PFSK-1 (cell line): ENCODE results near the gene SH3GL1.

Experiments used
- POLR2AphosphoS5 ChIP-seq: IDR thresholded peaks from 2 replicates; pipeline ENCODE4 v1.6.1; 2012; ENCODE audit warnings: low read depth, mild to moderate bottlenecking, control low read depth, low read length, moderate library complexity
- SIN3A ChIP-seq: IDR thresholded peaks from 2 replicates; pipeline ENCODE4 v1.6.1; 2012; ENCODE audit warnings: mild to moderate bottlenecking, low read length, moderate library complexity, borderline replicate concordance; ENCODE audit not compliant: insufficient read depth
- TF ChIP-seq, protein P1 (sequence below), 2 experiments: IDR thresholded peaks; 2 replicates each; pipeline versions ENCODE4 v1.6.1 to v1.8.0; 2011 to 2012; ENCODE audit warnings: low read depth in 2 of 2, low read length in 2 of 2, control low read depth in 1 of 2, inconsistent platforms in 1 of 2, mild to moderate bottlenecking in 1 of 2, moderate library complexity in 1 of 2; ENCODE audit not compliant: insufficient read depth in 1 of 2

DNA sequence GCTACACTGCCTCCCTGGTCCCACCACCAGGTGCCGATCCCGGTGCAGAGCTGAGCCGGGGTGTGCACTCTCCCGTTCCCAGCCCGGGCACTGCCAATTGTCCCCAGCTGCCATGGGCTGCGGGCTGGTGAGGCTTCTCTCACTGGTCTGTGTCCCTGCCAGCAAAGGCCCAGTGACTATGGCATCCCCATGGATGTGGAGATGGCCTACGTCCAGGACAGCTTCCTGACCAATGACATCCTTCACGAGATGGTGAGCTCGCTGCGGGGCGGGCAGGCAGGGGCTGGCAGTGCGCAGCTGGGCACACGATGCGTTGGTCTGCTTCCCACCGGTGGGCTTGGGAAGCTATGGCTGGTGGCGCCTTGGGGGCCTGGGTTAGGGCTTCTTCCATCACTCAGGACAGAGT is 42.4 kb downstream of the SH3GL1 start:
- no peak for TF ChIP-seq SIN3A
- TF ChIP-seq, protein P1, sequence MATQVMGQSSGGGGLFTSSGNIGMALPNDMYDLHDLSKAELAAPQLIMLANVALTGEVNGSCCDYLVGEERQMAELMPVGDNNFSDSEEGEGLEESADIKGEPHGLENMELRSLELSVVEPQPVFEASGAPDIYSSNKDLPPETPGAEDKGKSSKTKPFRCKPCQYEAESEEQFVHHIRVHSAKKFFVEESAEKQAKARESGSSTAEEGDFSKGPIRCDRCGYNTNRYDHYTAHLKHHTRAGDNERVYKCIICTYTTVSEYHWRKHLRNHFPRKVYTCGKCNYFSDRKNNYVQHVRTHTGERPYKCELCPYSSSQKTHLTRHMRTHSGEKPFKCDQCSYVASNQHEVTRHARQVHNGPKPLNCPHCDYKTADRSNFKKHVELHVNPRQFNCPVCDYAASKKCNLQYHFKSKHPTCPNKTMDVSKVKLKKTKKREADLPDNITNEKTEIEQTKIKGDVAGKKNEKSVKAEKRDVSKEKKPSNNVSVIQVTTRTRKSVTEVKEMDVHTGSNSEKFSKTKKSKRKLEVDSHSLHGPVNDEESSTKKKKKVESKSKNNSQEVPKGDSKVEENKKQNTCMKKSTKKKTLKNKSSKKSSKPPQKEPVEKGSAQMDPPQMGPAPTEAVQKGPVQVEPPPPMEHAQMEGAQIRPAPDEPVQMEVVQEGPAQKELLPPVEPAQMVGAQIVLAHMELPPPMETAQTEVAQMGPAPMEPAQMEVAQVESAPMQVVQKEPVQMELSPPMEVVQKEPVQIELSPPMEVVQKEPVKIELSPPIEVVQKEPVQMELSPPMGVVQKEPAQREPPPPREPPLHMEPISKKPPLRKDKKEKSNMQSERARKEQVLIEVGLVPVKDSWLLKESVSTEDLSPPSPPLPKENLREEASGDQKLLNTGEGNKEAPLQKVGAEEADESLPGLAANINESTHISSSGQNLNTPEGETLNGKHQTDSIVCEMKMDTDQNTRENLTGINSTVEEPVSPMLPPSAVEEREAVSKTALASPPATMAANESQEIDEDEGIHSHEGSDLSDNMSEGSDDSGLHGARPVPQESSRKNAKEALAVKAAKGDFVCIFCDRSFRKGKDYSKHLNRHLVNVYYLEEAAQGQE (IDR thresholded peaks at IDR 0.05; ENCODE audit: insufficient read depth in 1 of 2, low read depth in 2 of 2, low read length in 2 of 2): no peak
- no peak for TF ChIP-seq POLR2AphosphoS5
